Epidermal melanocyte (primary cell): ENCODE measurements around the gene CEACAM1.
"Not testable (repeated sequence)": the region's sequence is repeated elsewhere in the genome, so short reads cannot be mapped to it uniquely, and the experiment has no call there.

ENCODE experiments used
- DNase-seq: peaks from one replicate; pipeline ENCODE4 v3.0.0; 2011; ENCODE audit warnings: low spot score; ENCODE audit not compliant: insufficient read length

CEACAM1 gene

DNA sequence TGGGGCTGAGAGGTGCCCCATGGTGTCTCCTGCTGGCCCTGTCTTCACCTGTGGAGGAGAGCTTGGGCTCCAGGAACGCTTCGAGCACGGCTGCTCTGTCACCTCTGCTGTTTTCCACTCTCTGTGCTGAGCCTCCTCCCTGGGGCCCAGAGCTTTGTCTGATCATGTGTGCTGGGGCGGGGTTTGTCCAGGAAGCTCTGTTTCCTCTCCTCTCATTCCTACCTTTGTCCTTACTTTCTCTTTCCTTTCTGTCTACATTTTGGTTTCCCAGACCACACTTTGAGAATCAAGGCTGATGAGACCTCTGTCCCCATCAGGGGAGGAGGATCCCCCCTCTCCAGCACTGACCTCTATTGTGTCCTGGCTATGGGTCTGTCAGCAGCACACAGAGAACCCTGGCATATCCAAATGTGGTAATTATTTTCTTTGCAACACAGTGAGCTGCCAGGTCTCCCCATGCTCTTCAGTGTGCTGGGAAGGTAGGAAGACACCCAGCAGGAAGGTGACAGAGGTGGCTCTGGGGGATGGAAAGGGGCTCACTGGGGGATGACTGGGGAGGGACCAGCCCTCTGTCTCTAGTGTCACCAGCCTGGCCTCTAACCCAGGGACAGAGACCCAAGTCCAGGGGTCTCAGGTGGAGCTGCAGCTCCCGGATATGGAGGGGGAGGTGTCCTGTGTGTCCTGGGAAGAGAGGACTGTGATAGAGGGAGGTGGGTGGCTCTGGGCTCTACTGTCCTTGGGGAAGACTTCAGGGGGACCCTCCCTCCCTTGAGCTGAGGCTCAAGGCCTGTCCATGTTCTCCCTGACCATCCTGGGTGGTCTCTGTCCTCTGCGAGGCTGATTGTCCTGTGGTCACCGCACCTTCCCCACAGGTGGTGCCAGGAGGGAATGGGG, at the start of gene CEACAM1:
Gene CEACAM1 (minus strand): TSS at position 128 of the 894 bp plus-strand sequence. CDS start 107 bp downstream, at position 21.
- DNase-seq, result no peak

DNA sequence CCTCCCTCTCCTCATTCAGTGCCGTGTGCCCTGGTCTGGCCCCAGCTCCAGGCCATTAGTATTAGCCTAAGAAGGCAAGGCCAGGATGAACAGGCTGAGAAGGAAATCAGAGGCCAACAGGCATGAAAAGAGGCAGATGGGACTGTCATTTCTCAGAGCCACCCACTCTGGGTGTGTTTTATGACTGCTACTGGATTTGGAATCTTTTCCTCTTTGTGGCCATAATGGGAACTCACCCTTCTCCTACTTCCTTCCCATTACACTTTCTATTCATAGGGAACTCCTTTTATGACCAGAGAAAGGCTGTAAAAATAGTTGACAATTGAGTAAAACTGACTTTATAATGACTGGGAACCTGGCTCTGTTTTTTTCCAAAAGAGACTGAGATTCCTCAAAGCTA, 48.7 kb upstream of the CEACAM1 start:
- DNase-seq, result no peak

DNA sequence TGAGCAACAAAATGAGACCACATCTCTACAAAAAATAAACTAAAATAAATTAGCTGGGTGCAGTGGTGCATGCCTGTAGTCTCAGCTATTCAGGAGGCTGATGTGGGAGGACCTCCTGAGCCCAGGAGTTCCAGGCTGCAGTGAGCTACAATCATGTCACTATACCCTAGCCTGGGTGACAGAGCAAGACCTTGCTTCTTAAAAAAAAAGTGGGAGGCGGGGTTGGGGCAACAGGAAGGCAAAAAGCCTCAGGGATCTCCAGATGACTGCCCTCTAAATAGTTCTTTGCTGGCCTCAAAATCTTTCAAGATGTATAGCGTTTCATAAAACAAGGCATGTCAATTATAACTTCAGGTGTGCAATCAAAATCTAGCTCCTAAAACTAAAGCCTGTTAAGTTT, 48.0 kb upstream of the CEACAM1 start:
- no peak for DNase-seq

DNA sequence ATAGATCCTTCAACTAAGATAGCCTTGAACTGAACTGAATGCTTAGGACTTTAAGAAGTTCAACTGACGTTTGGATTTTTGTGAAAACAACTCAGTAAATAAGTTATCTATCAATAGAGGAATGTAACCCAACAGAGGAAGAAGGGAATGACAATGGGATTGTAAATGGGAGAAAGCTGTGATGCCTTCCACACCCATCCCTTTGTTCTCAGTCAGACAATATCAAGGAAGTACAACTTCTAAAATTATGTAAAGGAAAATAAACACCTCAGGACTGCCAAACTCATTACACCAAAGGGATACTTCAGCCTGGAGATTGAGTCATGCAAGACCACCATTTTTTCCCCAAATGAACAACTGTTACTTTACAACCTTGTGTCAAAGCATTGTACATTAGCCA, 45.4 kb upstream of the CEACAM1 start:
- no peak for DNase-seq

DNA sequence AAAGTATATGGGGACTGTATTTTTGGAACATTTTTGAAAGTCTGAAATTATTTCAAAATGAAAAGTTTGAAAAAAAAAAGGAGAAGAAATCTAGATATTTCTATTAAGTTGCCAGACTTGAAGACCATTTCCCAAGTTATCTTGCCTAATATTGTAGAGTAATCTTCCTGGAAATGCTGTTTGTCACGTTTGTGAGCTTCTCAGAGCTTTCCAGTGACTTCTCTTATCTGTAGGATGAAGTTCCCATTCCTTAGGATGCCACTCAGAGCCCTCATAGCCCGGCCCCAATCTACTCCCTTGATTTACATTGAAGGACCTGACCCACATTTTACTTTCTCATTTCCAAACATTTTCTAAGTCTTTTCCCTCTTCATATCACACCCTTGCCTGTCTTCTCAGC, 42.8 kb upstream of the CEACAM1 start:
- no peak for DNase-seq

DNA sequence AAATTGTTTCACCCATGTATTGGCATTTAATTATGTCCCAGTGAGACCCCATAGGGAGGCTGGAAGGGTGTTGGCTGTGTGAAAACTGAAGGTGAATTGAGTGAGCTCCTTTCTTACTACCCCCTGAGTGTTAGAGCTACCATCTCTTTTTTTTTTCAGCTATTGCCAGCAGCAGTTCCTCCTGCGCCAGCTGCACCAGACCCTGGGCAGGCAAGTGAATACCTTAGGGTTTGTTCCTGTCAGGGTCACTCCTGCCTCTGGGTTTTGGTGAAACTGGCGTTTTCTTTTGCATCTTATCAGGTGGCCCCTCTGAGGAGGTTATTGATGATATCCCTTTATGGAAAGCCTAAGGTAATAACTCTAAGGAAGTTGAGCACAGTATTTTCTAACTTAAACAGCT, 40.9 kb upstream of the CEACAM1 start:
- DNase-seq, result no peak

DNA sequence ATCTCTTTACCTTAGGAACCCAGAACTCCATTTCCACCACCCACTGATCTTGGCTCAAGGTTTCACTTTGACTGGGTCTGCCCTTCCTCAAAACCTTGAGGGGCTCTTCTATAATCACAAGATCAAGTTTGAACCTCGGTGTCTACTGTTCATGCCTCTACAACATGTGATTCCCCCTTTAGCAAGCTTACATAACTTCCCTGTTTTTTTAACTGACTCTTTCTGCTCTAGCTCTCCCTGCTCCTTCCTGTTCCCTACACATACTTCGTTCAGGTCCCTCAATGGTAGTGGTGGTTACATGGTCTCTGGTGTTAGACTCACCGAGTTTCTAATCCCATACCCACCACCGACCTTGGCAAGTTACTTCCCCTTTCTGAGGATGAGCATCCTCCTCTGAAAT, 39.7 kb upstream of the CEACAM1 start:
- no peak for DNase-seq

DNA sequence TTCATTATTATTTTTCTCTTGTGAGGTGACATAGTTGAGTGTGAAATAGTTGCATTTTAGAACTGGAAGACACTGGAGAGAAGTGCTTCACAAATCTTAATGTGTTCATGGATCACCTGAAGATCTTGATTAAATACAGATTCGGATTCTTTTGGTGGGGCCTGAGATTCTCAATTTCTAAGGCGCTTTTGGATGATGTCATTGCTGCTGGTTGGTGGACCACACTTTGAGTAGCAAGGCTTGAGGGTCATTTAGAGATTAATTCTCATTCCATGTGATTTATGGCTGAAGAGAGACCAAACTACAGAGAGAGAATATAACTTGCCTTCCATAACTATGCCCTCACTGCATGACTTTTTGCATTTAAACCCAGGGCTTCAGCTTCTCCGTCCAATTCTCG, 39.3 kb upstream of the CEACAM1 start:
- no peak for DNase-seq

DNA sequence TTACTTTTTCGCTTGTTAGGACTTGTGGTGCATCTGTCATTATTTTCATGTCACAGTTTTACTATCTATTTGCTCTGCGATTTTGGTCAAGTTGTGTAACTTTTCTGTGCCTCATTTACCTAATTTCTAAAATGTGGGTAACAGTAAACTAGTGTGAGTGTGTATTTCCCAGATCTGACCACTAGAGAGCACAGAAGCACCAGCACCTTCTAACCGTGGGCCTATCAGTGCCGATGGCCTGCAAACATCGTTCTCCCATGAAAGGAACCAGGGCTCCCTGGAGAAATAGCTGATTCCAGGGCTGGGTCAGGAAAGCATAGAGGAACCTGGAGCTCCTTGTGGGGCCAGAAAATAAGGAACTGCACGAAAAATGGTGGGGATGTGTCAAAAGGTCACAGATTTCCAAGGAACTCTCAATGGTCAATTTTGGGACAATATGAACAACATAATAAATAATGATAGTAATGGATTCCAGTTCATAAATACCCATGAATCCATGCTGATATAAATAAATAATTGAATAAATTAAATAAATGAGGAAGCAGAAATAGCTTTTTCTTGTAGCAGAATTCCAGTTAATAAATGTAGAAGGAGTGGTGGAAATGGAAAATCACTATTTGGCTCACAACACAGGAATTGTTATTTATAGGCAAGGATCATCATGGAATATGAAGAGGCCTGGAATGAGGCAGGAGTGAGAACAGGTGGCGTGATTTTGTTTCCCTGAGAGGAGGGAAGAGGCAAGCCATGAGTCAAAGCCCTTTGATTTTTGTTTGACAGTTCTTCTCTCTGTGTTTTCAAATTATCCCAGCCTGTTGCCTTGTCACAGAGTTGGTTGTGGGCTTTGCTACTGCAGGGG, 35.3 kb upstream of the CEACAM1 start:
- peak; percentile 46 for DNase-seq

DNA sequence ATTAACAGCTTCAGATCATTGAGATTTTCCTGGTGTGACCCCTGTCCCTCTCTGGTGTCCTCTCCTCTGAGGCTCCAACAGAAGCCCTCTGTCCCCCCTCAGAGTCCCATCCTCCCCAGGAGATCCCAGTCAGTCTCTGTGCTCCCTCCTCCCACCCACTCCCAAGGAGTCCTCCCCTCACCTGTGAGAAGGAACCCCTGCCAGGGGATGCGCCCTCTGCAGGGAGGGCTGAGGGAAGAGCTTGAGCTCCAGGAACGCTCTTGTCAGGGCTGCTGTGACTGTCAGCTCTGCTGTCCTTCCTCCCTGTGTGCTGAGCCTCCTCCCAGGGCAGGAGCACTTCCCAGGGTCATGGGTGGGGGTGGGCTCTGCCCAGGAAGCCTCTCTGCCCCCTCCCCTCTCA, 33.2 kb upstream of the CEACAM1 start:
- DNase-seq, result no peak

DNA sequence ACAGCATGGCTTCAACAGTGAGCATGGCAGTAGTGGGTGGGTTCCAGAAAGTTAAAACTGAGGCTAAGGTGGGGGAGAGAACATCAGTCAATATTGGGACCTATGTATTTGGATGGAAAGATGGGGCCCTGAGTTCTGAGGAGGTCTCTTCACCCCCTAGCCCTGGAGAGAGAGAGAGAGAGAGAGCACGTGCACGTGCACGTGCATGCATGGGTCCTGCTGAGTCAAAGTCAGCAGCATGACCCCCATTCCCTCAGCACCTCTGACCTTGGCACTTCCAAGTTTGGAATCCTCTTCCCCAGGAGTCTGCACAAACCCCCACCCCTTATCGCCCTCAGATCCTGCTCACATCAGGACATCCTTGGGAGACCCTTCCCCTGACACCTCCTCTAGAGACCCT, 32.5 kb upstream of the CEACAM1 start:
- no peak for DNase-seq

DNA sequence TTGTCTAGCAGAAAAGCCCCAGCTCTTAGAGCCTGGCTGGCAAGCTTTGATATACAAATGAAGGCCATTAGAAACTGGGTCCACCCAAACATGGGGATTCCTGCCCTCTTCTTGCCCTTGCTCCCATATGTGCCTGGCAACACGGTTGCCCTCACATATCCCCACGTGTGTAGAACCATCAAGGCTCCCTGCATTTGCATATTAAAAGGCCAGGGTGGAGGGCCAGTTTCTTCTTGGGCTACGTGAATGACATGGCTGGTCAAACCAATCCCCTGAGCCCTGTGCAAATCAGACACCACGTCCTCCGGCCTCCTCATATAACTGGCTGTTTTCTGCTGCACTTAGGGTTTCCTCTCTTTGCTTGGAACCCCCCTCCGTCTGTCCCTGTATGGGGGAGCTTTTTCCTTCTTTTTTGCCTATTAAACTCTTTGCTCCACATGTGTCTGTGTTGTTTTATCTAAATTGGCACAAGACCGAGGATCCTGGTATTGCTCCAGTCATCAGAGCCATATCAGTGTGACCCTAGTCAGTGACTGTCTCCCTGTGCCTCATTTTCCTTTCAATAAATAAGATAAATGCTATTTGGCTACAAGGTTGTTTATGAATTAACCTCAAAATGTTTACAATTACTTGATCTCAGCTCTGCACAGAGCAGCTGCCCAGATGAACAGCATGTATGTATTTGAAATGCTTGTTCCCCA, 30.3 kb upstream of the CEACAM1 start:
- DNase-seq, result no peak

DNA sequence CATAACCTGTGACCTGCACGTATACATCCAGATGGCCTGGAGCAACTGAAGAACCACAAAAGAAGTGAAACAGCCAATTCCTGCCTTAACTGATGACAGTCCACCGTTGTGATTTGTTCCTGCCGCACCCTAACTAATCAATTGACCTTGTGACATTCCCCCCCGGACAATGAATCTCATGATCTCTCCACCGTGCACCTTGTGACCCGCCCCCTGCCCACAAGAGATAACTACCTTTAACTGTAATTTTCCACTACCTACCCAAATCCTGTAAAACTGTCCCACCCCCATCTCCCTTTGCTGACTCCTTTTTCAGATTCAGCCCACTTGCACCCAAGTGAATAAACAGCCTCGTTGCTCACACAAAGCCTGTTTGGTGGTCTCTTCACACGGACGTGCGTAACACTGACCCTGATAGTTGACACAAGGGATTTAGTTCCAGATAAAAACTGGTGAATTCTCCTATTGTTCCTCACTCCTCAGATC, 29.1 kb upstream of the CEACAM1 start:
- DNase-seq, result not testable (repeated sequence)

DNA sequence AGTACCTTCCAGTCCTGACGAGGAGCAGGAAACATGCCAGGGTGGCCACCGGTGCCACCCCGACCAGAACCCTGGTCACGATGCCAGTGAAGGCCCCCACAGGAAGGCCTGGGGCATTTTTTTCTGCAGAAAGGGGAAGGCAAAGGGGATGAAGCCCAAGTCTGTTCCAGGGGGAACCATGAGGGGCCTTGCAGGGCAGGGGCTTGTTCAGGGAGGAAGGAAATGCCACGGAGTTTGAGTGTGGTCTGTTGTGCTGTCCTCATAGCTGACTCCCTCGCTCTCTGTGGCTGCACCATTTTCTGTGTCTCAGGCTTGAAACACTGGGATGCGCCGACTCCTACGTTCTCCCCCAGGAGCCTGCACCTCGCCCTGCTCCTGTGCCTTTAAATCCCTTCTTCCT, 27.5 kb upstream of the CEACAM1 start:
- no peak for DNase-seq

DNA sequence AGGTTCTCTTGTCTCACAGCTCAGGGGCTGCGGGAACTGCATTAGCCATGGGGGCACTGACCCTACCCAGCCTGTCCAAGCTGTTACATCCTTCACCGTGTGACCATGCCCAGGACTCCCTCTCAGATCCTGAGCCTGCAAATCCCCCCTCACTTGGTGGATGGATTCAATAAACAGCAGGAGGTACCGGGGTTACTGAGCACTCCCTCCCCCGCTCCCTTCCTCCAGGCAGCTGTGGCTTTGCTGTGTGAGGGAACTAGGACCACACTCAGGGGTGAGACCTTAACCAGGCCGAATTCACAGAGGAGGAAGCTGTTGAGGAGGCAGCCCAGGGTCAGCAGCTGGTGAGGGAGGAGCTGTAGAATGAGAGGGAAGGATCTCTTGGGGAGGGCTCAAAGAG, 27.0 kb upstream of the CEACAM1 start:
- no peak for DNase-seq

DNA sequence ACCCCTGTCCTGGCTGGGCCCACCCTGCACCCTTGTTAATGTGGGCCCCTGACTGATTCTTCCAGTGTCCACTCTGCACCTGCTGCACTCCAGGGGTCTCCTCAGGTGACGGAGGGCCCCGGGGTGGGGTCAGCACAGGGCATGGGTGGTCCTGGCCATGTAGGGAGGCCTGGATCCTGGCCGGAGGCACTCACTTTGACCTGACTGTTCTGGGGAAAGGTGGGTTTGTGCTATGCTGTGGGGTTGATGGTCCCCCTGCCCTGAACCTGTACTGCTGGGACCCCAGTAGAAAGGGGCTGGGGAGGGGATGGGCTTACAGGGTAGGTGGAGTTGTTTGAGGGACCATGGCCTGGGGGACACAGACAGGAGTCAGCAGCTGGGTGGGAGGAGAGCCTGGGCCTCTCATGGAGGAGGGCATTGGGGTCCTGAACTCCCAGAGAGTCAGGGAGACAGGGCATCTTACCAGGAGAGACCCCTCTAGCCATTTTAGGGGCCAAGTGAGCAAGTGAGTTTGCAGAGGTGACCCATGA, 25.8 kb upstream of the CEACAM1 start:
- no peak for DNase-seq

DNA sequence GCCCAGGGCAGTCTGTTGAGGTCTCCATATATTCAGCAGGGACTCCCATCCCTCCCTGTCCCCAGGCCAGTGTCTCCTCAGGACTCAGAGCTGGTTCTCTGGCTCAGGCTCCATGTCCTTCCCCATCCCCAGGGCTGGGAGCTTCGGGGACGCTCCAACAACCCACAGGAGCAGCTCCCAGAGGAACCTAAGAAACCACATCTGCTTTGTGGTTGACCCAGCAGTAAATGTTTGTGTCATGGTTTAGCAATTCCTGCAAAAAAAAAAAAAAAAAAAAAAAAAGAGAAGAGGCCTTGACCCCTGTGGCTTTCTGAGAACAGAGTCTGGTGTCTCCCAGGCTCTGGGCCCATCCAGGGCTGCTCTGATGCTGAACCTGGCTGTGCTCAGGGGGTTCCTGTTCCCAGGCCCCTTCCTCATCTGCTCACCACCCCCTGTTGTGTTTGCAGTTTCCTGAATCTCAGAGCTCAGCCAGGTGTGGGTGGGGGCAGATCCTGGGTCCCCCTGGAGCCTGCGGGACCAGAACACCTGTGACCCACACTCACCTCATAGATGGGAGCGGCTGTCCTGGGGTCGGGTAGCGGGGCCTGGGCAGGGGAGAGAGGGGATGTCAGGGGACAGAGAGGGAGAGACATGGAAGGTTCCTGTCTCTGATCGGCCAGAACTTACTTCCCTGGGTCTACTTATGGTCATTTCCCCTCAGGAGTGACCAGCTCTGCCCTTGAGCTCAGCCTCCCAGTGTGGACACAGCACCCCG, 25.2 kb upstream of the CEACAM1 start:
- DNase-seq, result no peak

DNA sequence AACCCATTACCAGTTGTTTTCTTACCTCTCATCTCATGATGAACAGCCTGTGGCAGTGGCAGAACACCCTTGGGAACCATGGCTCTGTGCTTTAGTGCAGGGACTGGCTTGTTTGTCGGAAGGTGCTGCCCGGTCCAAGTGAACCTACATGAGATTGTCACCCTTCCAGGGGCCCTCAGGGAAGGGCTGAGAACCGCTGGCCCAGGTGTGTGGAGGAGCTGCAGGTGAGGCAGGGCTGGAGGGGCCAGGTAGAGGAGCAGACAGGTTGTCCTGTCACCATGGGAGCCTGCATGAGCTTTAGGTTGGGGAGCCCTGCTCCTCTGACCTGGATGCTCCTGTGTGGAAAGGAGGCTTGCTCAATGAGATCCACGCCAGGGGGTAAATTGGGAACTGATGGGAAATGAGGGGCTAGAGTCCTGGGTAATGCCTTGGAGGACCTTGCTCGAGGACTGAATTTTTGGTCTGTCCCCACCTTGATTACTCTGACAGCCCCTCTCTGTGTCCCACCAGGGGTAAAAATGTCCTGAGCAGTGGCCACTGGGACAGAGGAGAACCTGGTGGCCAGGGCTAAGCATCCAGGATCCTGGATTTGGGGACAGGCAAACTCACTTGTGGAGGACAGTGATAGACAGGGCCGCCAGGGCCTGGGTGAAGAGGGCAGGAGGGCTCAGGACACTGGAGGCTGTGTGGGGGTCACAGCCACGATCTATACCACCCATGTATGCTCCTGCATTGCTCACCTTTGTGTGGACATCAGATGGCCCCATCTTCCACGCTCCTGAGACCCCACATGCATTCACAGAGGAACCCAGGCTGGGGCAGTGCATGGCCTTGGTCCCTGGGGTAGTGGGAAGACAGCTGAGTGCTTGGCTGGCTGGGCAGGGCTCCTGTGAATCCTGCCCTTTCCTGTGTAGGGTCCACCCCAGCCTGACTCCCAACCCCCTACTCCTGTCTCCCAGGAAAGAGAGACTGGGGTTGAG, 24.1 kb upstream of the CEACAM1 start:
- no peak for DNase-seq

DNA sequence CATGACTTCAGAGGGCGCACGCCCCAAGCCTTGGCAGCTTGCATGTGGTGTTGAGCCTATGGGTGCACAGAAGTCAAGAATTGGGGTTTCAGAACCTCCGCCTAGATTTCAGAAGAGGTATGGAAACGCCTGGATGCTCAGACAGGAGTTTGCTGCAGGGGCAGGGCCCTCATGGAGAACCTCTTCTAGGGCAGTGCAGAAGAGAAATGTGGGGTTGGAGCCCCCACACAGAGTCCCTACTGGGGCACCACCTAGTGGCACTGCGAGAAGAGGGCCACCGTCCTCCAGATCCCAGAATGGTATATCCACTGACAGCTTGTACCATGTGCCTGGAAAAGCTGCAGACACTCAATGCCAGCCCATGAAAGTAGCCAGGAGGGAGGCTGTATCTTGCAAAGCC, 22.2 kb upstream of the CEACAM1 start:
- DNase-seq, result not testable (repeated sequence)
